HepG2 (cell line): ENCODE data around the gene SBK3. TPM values are rescaled to one million over a fixed set of nuclear protein-coding genes. Genes with fewer than 3 reads are reported as not detected.
A peak's percentile ranks its signal among the peaks of the same experiment; 100 is the strongest.

ENCODE experiments used
- CCAR2 ChIP-seq: fragments of 200-400 bp; formaldehyde crosslinking; optimal IDR thresholded peaks from 2 replicates; pipeline ENCODE3; 2018; ENCODE audit warnings: low read depth, mild to moderate bottlenecking, low read length, moderate library complexity
- CREB1 ChIP-seq, 2 experiments: fragments of 450-650 bp in 1 of 2; IDR thresholded peaks; 2 replicates each; pipeline ENCODE4 v1.6.1; 2016 to 2017; ENCODE audit warnings: control low read depth in 1 of 2, mild to moderate bottlenecking in 1 of 2, missing compliant biosample characterization in 1 of 2, missing genetic modification characterization in 1 of 2
- HNRNPK ChIP-seq: fragments of 200-400 bp; formaldehyde crosslinking; IDR thresholded peaks from 2 replicates; pipeline ENCODE4 v1.6.1; 2018; ENCODE audit warnings: low read length, low read depth, moderate library complexity, mild to moderate bottlenecking; ENCODE audit not compliant: poor library complexity, severe bottlenecking
- KLF13 ChIP-seq: sonication (generic); formaldehyde crosslinking; IDR thresholded peaks from 2 replicates; pipeline ENCODE4 v1.4.0; 2020; ENCODE audit warnings: mild to moderate bottlenecking, missing genetic modification reagents
- LRRFIP1 ChIP-seq: sonication (generic); formaldehyde crosslinking; conservative IDR thresholded peaks from 2 replicates; pipeline ENCODE4 v1.4.0; 2020; ENCODE audit warnings: missing genetic modification reagents
- NR2F6 ChIP-seq, 2 experiments: IDR thresholded peaks; 2 replicates each; pipeline ENCODE4 v1.6.1; 2016; ENCODE audit warnings: antibody characterized with exemption in 1 of 2, mild to moderate bottlenecking in 1 of 2
- PITX1 ChIP-seq: sonication (generic); formaldehyde crosslinking; IDR thresholded peaks from 2 replicates; pipeline ENCODE4 v1.5.1; 2020; ENCODE audit warnings: mild to moderate bottlenecking, missing genetic modification reagents
- PLSCR1 ChIP-seq: sonication (generic); formaldehyde crosslinking; IDR thresholded peaks from 2 replicates; pipeline ENCODE4 v1.5.0; 2020; ENCODE audit warnings: missing genetic modification reagents, mild to moderate bottlenecking, borderline replicate concordance
- SP2 ChIP-seq: sonication (generic); formaldehyde crosslinking; IDR thresholded peaks from 2 replicates; pipeline ENCODE4 v1.5.1; 2020; ENCODE audit warnings: mild to moderate bottlenecking, missing genetic modification reagents
- TCF7L2 ChIP-seq: IDR thresholded peaks from 2 replicates; pipeline ENCODE4 v1.6.1; 2011; ENCODE audit warnings: mild to moderate bottlenecking, low read depth, low read length, moderate library complexity
- ZBTB33 ChIP-seq: sonication (generic); formaldehyde crosslinking; IDR thresholded peaks from 2 replicates; pipeline ENCODE4 v1.4.0; 2020; ENCODE audit warnings: missing genetic modification reagents
- ZFP36 ChIP-seq: fragments of 150-350 bp; IDR thresholded peaks from 2 replicates; pipeline ENCODE4 v1.6.1; 2018; ENCODE audit warnings: borderline replicate concordance, low read length, low read depth; ENCODE audit not compliant: partially characterized antibody
- ZFX ChIP-seq: sonication (generic); formaldehyde crosslinking; IDR thresholded peaks from 2 replicates; pipeline ENCODE4 v1.4.0; 2020; ENCODE audit warnings: mild to moderate bottlenecking, low read depth, missing genetic modification reagents, moderate library complexity
- ZGPAT ChIP-seq: IDR thresholded peaks from 2 replicates; pipeline ENCODE4 v1.6.1; 2016; ENCODE audit warnings: mild to moderate bottlenecking
- ZNF710 ChIP-seq: sonication (generic); formaldehyde crosslinking; IDR thresholded peaks from 2 replicates; pipeline ENCODE4 v1.5.0; 2020; ENCODE audit warnings: mild to moderate bottlenecking, missing genetic modification reagents, borderline replicate concordance
- polyA plus RNA-seq, 8 experiments: library from polyadenylated mRNA; depleted of rRNA in 3 of 8; stranded (reverse) in 7 of 8; unstranded in 1 of 8; fragments of >200 nt; fragmentation: Illumina TruSeq in 4 of 8; extraction: Trizol in 4 of 8; gene quantifications; 2 replicates each; pipeline versions ENCODE4 v1.2.1 to v1.2.3, GENCODE V29; 2011 to 2016; ENCODE audit warnings: low read depth in 4 of 8, missing spikeins in 1 of 8, mixed read lengths in 1 of 8; ENCODE audit not compliant: insufficient read depth in 1 of 8
- total RNA-seq, 5 experiments: library from RNA; depleted of rRNA; stranded (reverse); fragments of >200 nt; fragmentation: Illumina TruSeq; extraction: Trizol; gene quantifications; 2 replicates each; pipeline ENCODE4 v1.2.3, GENCODE V29; 2016; ENCODE audit warnings: low read depth in 1 of 5

Gene SBK3
- total and polyA plus RNA-seq, 2 of the 13 experiments (the other 11 are each of a cell fraction or from before 2014, with no cell fraction given): 0.66 to 0.77 TPM

GRCh38 chr19:55553217-55554182 lies 8.2 kb upstream of the SBK3 start (continued):
- peak; percentile 26 for TF ChIP-seq CCAR2
- no peak for TF ChIP-seq PLSCR1 (CRISPR knock-in tag)
- TF ChIP-seq NR2F6 (IDR thresholded peaks at IDR 0.05): no peak
- peak; percentile 61; the same call in 1 of the 2 replicates for TF ChIP-seq NR2F6 (CRISPR knock-in tag; IDR thresholded peaks at IDR 0.05)
- TF ChIP-seq ZGPAT (CRISPR knock-in tag): peak; percentile 54; the same call in 1 of the 2 replicates
- no peak for TF ChIP-seq KLF13
- no peak for TF ChIP-seq CREB1 (IDR thresholded peaks at IDR 0.05)
- TF ChIP-seq CREB1 (CRISPR knock-in tag; IDR thresholded peaks at IDR 0.05): peak; percentile 40; the same call in 1 of the 2 replicates
- TF ChIP-seq TCF7L2: peak; percentile 47; the same call in 1 of the 2 replicates
- 0 out of 2 replicates have a peak, but pooled peaks have one; percentile 24 for TF ChIP-seq SP2 (CRISPR knock-in tag)
- TF ChIP-seq HNRNPK: peak; percentile 64
- no peak for TF ChIP-seq ZFP36
- no peak for TF ChIP-seq PITX1
- TF ChIP-seq ZBTB33 (CRISPR knock-in tag): no peak
- no peak for TF ChIP-seq LRRFIP1 (CRISPR knock-in tag)
- TF ChIP-seq ZFX (CRISPR knock-in tag): peak; percentile 41; the same call in 1 of the 2 replicates
- peak; percentile 99 for TF ChIP-seq ZNF710 (CRISPR knock-in tag)
